ENCODE data around the gene BBS10.
"Not testable (repeated sequence)": the region's sequence is repeated elsewhere in the genome, so short reads cannot be mapped to it uniquely, and the experiment has no call there.

Gene BBS10

GRCh38 chr12:76348079-76348901 lies at the start of gene BBS10:
Gene BBS10 (minus strand): TSS chr12:76348415. CDS start chr12:76348358, 57 bp downstream.
- peak; percentile 32 for DNase-seq

DNA sequence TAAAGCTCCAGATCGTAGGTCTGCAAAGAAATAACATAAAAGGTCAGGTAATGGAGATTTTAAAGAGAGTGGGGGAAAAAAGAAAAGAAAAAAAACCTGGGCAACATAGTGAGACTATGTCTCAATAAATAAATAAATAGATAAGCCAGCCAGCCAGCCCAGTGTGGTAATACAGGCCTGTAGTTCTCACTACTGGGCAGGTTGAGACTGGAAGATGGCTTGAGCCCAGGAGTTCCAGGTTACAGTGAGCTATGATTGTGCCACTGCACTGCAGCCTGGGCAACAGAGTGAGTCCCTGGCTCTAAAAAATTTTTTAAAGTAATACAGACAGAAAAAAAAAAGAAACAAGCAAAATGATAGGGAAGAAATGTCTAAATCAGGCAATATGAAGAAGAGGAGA lies 43.2 kb upstream of the BBS10 start:
- DNase-seq, result no peak

DNA sequence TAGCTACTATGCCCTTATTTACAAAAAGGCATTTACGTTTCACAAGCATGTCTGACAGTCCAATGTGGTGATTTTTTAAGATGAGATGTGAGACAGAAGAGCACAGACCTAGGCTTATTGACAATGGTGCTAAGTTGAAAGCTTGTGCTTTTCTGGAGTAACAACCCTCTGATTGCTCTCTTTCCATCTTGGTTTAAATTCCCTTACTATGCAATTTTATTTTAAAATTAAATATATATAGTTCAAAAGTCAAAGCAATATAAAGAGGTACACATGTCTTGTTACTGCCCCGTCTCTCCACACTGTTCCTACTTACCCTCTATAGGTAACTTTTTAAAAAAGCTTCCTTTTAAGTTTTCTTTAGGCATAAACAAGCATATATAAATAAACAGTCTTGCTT lies 39.4 kb upstream of the BBS10 start:
- DNase-seq, result no peak

GRCh38 chr12:76384560-76384959 lies 36.3 kb upstream of the BBS10 start:
- DNase-seq, result no peak

GRCh38 chr12:76383988-76384387 lies 35.8 kb upstream of the BBS10 start:
- DNase-seq, result no peak

DNA sequence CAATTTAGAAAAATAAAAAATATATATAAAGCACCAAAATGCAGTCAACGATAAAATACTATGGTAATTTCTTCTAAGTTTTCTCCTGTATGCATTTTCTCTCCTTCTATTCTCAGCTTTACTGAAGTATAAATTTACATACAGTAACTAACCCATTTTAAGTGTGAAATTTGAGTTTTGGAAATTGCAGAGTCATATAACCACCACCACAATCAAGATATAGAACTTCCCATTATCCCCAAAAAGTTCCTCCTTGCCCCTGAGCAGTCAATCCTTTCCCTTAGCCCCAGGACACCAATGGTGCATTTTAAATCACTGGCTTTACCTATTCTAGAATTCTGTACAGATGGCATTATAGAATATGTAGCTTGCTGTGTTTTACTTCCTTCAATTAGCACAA lies 31.0 kb upstream of the BBS10 start:
- no peak for DNase-seq

DNA sequence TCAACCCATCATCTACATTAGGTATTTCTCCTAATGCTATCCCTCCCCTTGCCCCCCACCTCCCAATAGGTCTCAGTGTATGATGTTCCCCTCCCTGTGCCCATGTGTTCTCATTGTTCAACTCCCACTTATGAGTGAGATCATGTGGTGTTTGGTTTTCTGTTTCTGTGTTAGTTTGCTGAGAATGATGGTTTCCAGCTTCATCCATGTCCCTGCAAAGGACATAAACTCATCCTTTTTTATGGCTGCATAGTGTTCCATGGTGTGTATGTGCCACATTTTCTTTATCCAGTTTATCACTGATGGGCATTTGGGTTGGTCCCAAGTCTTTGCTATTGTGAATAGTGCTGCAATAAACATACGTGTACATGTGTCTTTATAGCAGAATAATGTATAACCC lies 28.7 kb upstream of the BBS10 start:
- DNase-seq, result not testable (repeated sequence)

GRCh38 chr12:76375939-76376338 lies 27.7 kb upstream of the BBS10 start:
- DNase-seq, result no peak

DNA sequence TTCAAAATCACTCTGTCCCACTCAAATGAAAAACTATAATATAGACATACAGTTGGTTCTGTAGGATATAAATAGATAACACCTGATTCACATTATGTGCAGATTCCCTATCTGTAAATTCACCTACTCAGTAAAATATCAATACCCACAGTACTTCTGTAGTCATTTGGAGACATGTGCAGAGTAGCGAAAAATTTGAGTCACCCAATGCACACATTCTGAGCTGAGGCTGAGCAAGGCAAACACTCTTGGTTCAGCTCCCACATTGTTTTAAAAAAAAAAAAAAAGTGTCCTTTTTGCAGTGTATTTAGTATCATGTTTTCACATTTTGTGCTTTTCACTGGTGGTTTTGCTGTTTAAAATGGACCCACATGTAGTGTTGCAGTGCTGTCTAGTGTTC lies 27.3 kb upstream of the BBS10 start:
- no peak for DNase-seq

DNA sequence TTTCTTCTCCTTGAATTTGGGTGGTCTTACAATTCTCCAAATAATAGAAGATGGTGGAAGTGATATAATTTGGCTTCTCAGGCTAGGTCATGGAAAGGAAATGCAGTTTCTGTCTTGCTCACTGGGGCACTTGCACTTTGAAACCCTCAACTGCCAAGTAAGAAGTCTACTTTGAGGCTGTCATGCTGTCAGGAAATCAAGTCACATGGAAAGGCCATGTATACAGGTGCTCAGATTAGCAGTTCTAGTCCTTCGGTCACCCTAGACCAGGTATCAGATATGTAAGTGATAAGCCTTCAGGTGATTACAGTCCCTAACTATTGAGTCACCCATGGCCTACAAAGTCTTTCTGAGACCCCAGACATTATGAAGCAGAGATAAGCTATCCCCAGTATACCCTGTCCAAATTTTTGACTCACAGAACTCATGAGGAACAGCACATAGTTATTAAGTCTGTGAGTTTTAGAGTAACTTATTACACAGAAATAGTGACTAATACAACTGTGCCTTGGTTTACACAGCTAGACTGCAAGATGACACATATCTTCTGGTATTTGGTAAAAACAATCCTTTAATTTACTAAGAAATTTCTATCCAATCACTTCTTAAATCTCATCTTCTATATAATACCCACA lies 26.3 kb upstream of the BBS10 start:
- DNase-seq, result no peak

GRCh38 chr12:76368230-76368629 lies 20.0 kb upstream of the BBS10 start:
- DNase-seq, result no peak

DNA sequence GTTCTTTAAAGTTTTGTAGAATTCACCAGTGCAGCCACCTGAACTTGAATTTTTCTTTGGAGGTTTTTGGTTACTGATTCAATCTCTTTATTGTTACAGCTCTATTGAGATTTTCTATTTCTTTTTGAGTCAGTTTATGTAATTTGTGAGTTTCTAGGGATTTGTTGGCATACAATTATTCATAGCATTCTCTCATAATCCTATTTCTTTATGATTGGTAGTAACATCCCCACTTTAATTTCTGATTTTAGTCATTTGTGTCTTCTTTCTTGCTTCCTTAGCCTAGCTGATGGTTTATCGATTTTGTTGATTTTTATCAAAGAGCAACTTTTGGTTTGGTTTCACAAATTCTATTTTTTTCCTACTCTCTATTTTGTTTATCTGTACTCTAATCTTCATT lies 17.9 kb upstream of the BBS10 start:
- no peak for DNase-seq

DNA sequence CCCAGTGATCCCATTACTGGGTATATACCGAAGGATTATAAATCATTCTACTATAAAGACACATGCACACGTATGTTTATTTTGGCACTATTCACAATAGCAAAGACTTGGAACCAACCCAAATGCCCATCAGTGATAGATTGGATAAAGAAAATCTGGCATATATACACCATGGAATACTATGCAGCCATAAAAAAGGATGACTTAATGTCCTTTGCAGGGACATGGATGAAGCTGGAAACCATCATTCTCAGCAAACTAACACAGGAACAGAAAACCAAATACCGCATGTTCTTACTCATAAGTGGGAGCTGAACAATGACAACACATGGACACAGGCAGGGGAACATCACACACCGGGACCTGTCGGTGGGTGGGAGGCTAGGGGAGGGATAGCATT lies 15.9 kb upstream of the BBS10 start:
- not testable (repeated sequence) for DNase-seq

DNA sequence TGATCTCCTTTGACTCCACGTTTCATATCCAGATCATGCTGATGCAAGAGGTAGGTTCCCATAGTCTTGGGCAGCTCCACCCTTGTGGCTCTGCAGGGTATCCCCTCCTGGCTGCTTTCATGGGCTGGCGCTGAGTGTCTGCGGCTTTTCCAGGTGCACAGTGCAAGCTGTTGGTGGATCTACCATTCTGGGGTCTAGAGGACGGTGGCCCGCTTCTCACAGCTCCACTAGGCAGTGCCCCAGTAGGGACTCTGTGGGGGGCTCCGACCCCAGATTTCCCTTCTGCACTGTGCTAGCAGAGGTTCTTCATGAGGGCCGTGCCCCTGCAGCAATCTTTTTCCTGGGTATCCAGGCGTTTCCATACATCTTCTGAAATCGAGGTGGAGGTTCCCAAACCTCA lies 12.1 kb upstream of the BBS10 start:
- no peak for DNase-seq

GRCh38 chr12:76356071-76356470 lies 7.9 kb upstream of the BBS10 start:
- no peak for DNase-seq

GRCh38 chr12:76346798-76347420 lies 1.3 kb downstream of the BBS10 start:
- no peak for DNase-seq

DNA sequence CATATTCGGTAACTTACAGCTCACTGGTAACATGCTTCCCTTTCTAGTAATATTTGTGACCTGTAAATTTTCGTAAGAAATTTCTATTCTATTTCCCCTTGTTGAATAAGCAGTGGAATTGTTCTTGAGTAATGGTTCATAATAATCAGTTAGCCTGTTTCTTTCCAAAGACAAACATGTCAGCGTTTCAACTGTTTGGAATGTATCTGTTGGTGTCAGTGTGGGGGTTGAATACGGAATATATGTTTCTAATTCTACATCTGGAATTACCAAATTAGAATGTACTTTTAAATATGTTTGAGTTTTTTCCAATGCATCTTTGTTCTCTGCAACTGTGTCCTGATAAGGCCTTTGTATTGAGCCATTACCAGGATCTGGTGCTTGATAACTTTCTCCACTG lies 2.0 kb downstream of the BBS10 start:
- DNase-seq, result no peak

- no peak for DNase-seq
These were observed 2.6 kb downstream of the BBS10 start for GRCh38 chr12:76345569-76345968.

DNA sequence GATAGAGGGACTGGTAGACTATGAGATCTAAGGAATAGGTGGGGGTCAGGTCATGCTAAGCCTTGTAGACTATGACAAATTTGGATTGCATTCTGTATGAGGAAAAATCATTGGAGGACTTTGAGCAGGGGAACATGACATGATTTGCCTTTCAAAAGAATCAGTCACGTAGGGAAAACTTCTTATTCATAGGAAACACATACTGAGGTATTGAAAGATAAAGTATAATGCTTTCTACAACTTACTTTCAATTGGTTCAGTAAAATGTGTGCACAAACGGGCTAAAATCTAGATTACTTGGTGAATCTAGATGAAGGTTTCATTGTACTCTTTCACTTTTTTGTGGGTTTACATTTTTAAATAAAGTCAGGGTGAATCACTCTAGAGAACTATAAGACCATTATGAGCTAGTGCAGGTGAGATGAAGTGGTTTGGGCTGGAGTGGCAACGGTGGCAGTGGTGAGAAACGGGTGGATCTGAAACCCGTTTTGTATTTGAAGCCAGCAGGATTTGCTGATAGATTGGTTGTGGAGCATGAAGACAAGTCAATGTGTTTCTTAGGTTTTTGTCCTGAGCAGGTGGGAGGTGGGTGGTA lies 6.7 kb downstream of the BBS10 start:
- no peak for DNase-seq

- DNase-seq, result no peak
These were observed 7.4 kb downstream of the BBS10 start for GRCh38 chr12:76340680-76341435.

DNA sequence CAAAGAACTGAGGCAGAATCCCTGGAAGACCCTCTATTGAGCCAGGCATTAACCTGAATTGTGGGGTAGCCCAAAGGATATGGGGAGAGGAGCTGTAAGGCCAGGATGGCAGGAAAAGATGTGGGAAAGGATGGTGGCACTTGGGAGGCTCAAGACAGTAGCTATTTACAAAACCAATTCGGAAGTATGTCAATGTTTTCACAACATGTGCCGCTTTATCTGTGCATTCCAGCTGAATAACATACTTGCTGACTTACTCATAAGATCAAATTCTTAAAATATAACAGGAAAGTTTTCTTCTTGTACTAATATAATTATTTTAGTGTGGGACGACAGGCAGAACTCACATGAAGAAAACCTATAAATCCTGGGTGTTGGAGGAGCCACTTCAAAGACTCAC lies 10.6 kb downstream of the BBS10 start:
- DNase-seq, result no peak

DNA sequence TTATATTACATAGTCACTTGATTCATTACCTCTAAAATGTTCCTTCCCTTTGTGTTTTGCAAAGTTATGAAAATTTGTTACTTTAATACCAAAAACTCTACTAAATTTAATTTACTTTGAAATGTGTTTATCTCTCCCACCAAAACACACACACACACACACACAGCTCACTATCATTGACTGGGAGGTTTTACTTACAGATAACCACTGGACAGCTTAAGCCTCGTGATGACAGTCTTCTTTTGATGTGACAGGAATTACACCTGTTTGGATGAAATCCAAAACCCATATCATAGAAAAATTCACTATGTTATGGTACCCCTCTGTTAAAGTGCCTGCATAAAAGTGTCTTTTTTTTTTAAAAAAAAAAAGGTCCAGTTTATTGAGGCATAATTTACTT lies 15.6 kb downstream of the BBS10 start:
- DNase-seq, result no peak

DNA sequence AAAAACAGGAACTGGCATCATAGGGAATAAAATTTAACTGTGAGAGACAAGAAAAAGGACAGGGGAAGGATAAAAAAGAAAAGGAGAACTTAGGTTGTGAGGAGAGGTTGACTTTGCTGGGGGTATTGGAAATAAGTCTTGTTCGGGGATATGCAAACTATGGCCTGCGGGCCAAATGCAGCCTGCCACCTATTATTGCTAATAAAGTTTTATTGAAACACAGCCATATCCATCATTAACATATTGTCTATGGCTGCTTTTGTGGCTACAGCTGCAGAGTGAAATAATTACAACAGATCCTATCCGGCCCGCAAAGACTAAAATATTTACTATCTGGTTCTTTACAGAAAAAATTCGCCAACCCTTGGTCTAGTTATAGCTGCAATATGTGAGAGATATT lies 18.6 kb downstream of the BBS10 start:
- no peak for DNase-seq
